HEK293T (cell line): ENCODE results near the gene OR52M1.

ENCODE experiments used
- CTCF ChIA-PET: fragments of 350-600 bp; formaldehyde crosslinking; extraction: SDS; loops from one replicate; lab custom pipeline; 2021; ENCODE audit warnings: antibody characterized with exemption, inconsistent platforms; lab: Yijun Ruan, JAX
- POLR2A ChIA-PET: fragments of 350-600 bp; formaldehyde crosslinking; extraction: SDS; loops from one replicate; lab custom pipeline; 2020; ENCODE audit warnings: antibody characterized with exemption, inconsistent platforms; lab: Yijun Ruan, JAX
- DNase-seq: peaks from one replicate; pipeline ENCODE4 v3.0.0; 2012; ENCODE audit warnings: mixed read lengths; ENCODE audit errors: extremely low spot score
- ARNT ChIP-seq: fragments of 450-650 bp; IDR thresholded peaks from 2 replicates; pipeline ENCODE4 v1.6.1; 2017; ENCODE audit warnings: mild to moderate bottlenecking
- BHLHE40 ChIP-seq: fragments of 450-650 bp; IDR thresholded peaks from 2 replicates; pipeline ENCODE4 v1.6.1; 2016; ENCODE audit warnings: mild to moderate bottlenecking, moderate library complexity, borderline replicate concordance
- CTBP1 ChIP-seq: fragments of 450-650 bp; IDR thresholded peaks from 2 replicates; pipeline ENCODE4 v1.6.1; 2016; ENCODE audit warnings: borderline replicate concordance
- ELF4 ChIP-seq: fragments of 450-650 bp; IDR thresholded peaks from 2 replicates; pipeline ENCODE4 v1.6.1; 2017; ENCODE audit warnings: antibody characterized with exemption
- FOXA1 ChIP-seq: fragments of 450-650 bp; IDR thresholded peaks from 2 replicates; pipeline ENCODE4 v1.6.1; 2016; ENCODE audit warnings: mild to moderate bottlenecking
- FOXK2 ChIP-seq: fragments of 450-650 bp; IDR thresholded peaks from 2 replicates; pipeline ENCODE4 v1.6.1; 2016; ENCODE audit warnings: mild to moderate bottlenecking
- FOXM1 ChIP-seq: fragments of 450-650 bp; IDR thresholded peaks from 2 replicates; pipeline ENCODE4 v1.6.1; 2017; ENCODE audit warnings: mild to moderate bottlenecking, borderline replicate concordance
- HDGF ChIP-seq: fragments of 450-650 bp; IDR thresholded peaks from 2 replicates; pipeline ENCODE4 v1.6.1; 2017; ENCODE audit warnings: antibody characterized with exemption, borderline replicate concordance
- L3MBTL2 ChIP-seq: fragments of 450-650 bp; conservative IDR thresholded peaks from 2 replicates; pipeline ENCODE4 v1.6.1; 2016; ENCODE audit warnings: mild to moderate bottlenecking
- LEF1 ChIP-seq: fragments of 450-650 bp; IDR thresholded peaks from 2 replicates; pipeline ENCODE4 v1.6.1; 2017; ENCODE audit warnings: mild to moderate bottlenecking, borderline replicate concordance
- NFRKB ChIP-seq: fragments of 450-650 bp; IDR thresholded peaks from 2 replicates; pipeline ENCODE4 v1.6.1; 2016; ENCODE audit warnings: mild to moderate bottlenecking, moderate library complexity
- PKNOX1 ChIP-seq: fragments of 450-650 bp; IDR thresholded peaks from 2 replicates; pipeline ENCODE4 v1.6.1; 2016
- SP1 ChIP-seq: fragments of 450-650 bp; IDR thresholded peaks from 2 replicates; pipeline ENCODE4 v1.6.1; 2017
- SUZ12 ChIP-seq: fragments of 450-650 bp; IDR thresholded peaks from 2 replicates; pipeline ENCODE4 v1.6.1; 2016; ENCODE audit warnings: mild to moderate bottlenecking
- TARDBP ChIP-seq: fragments of 450-650 bp; IDR thresholded peaks from 2 replicates; pipeline ENCODE4 v1.6.1; 2016
- ZNF384 ChIP-seq: fragments of 450-650 bp; IDR thresholded peaks from 2 replicates; pipeline ENCODE4 v1.6.1; 2016

The OR52M1 gene, protein sequence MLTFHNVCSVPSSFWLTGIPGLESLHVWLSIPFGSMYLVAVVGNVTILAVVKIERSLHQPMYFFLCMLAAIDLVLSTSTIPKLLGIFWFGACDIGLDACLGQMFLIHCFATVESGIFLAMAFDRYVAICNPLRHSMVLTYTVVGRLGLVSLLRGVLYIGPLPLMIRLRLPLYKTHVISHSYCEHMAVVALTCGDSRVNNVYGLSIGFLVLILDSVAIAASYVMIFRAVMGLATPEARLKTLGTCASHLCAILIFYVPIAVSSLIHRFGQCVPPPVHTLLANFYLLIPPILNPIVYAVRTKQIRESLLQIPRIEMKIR

DNA sequence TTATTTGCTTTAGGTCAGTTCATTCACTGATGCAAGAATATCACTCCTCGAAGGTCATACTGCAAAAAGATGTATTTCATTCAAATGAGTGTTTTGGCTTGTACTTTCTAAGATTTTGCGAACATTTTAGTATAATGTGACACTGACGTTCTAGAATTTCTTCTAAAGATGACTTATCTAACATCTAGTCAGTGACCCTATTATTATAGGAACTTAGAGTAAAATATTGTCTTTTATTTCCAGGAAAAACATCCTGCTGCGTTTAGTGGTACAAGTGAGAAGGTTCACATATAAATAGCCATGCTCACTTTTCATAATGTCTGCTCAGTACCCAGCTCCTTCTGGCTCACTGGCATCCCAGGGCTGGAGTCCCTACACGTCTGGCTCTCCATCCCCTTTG lies at the start of gene OR52M1:
Gene OR52M1 (plus strand): TSS at position 301 of the 400 bp plus-strand sequence. CDS start 0 bp downstream, at position 301.
- no peak for TF ChIP-seq BHLHE40
- no peak for TF ChIP-seq L3MBTL2
- no peak for TF ChIP-seq HDGF
- no peak for TF ChIP-seq TARDBP
- no peak for TF ChIP-seq LEF1
- TF ChIP-seq SP1: no peak
- no peak for TF ChIP-seq ARNT
- no peak for TF ChIP-seq SUZ12
- TF ChIP-seq PKNOX1: no peak
- TF ChIP-seq NFRKB: no peak
- TF ChIP-seq ZNF384: no peak
- TF ChIP-seq FOXK2: no peak
- ChIA-PET CTCF (no interaction called here), POLR2A (no interaction called here)
- no peak for DNase-seq

DNA sequence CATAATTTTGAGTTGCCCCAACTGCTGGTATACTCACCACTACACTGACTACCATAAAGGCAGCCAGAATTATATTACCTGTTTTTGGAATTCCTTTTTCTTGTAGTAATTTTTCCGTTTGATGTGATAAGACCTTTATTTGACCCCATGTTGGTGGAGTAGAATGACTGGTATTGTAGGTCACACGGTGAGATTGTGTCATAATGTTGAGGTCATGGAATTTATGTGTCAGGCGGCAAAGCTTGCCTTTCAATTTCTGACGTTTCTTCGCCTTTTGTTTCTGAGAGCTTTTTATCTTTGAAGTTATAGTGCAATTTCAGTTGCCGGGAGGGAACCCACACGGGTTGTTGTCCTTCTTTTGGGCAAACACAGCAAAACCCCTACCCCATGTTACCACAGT lies 49.5 kb upstream of the OR52M1 start:
- DNase-seq: no peak
- ChIA-PET CTCF (interaction anchor here (1.0 to 1.3 kb wide), 3 partner anchors 44 to 308 kb away, joined by 3 to 4 read pairs (median 4); no protein-coding TSS in a partner anchor), POLR2A (no interaction called here)
- TF ChIP-seq ZNF384 (no peak), NFRKB (no peak), HDGF (no peak), SP1 (no peak), FOXK2 (no peak), TARDBP (no peak), L3MBTL2 (no peak)

DNA sequence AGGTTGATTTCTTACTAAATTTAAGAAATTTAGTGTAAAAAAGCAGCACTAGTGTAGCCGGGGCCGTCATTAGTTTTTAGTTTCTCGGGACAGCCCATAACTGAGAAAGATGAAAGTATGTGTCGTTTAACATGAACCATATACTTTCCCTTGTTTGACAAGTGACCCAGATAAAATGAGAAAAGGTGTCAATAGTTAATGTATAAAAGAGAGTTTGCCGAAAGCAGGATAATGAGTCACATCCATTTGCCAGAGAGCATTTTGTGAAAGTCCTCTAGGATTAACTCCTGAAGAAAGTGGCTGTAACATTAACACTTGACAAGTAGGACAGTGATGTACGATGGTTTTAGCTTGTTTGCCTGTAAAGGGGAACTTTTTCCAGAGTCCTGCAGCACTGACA lies 49.0 kb upstream of the OR52M1 start:
- TF ChIP-seq FOXM1 (no peak), ZNF384 (no peak), FOXA1 (no peak), ELF4 (no peak), LEF1 (no peak), BHLHE40 (no peak), ARNT (no peak), SP1 (no peak), L3MBTL2 (no peak)
- POLR2A ChIA-PET: no interaction called here
- CTCF ChIA-PET: interaction anchor here (1.0 kb wide), 1 partner anchor 309 kb away, joined by 4 read pairs; no protein-coding TSS in a partner anchor
- no peak for DNase-seq

DNA sequence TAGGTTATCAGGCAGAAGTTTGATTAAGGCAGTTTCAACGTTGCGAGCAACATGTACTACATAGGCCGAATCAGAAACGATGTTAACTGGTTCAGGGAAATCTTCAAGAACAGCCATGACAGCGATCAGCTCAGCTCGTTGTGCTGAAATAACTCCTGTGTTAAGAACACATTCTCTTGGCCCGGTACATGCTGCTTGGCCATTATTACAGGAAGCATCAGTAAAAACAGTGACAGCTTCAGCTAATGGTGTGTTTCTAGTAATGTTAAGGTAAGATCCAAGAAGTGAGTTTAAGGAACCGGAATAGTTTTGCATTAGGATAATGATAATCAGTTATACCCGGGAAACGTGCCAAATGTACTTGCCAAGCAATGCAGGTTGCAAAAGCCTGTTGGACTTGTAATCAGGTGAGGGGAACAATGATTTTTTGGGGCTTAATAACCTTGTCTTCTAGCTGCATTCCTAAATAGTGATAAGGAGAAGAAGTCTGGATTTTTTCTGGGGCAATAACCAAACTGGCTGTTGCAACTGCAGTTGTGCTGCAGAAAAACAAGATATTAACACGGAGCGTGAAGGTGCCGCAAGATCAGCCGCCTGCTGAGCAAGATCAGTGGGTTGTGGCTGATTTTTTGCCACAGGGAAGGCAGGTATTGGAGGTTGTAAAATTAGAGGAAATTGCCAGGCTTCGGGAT lies 48.3 kb upstream of the OR52M1 start:
- no peak for DNase-seq
- TF ChIP-seq PKNOX1 (no peak), BHLHE40 (no peak), NFRKB (no peak), FOXA1 (no peak), CTBP1 (no peak), TARDBP (no peak), ZNF384 (no peak), ELF4 (no peak), L3MBTL2 (no peak), SP1 (no peak), FOXM1 (no peak), ARNT (no peak), HDGF (no peak), SUZ12 (no peak), FOXK2 (no peak), LEF1 (no peak)
- ChIA-PET POLR2A (no interaction called here), CTCF (interaction anchor here (1.0 kb wide), 1 partner anchor 309 kb away, joined by 4 read pairs; no protein-coding TSS in a partner anchor)

DNA sequence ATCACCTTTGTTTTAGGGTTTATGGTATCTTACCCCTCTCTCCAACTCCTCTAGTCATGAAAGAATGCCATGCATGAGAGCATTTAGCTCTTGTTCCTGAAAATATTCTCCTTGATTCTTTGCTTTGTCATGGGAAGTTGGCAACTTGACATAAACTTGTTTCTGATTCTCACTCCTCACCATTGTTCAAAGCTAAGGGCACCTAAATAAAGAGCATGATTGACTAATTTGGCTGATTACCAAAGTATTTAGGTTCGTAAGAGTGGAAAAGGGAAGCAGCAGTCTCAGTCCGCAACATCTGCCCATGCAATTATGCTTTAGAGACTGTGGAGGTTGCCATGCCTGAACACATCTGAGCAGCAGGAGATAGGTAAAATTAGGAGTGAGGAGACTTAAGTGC lies 36.1 kb upstream of the OR52M1 start:
- CTCF ChIA-PET: no interaction called here

More for the DNA sequence above, 36.1 kb upstream of the OR52M1 start:
- TF ChIP-seq ARNT (no peak), CTBP1 (no peak), L3MBTL2 (no peak), BHLHE40 (no peak), LEF1 (no peak), NFRKB (no peak), TARDBP (no peak), SUZ12 (no peak), FOXA1 (no peak), FOXM1 (no peak), HDGF (no peak)
- no peak for DNase-seq
- POLR2A ChIA-PET: no interaction called here
